Endothelial cell of umbilical vein (primary cell): ENCODE measurements around the gene GLYATL2. TPM values are rescaled to one million over a fixed set of nuclear protein-coding genes. Genes with fewer than 3 reads are reported as not detected.

ENCODE experiments used
- BruUV-seq: library from RNA; stranded (reverse); fragments of 400-500 nt; replicated peaks from 2 replicates; lab custom pipeline; 2021; lab: Mats Ljungman, UMichigan
- CTCF ChIA-PET: fragments of 300-600, 350-600 bp; sonication (Branson Sonifier 250); formaldehyde crosslinking; loops from one replicate; lab custom pipeline; 2021; ENCODE audit warnings: antibody characterized with exemption, inconsistent platforms; lab: Charles Lee
- POLR2A ChIA-PET: fragments of 300-600, 350-600 bp; sonication (Branson Sonifier 250); formaldehyde crosslinking; loops from one replicate; lab custom pipeline; 2021; ENCODE audit warnings: antibody characterized with exemption, inconsistent platforms; lab: Charles Lee
- DNase-seq: peaks from one replicate; pipeline ENCODE4 v3.0.0-alpha.2; 2011; ENCODE audit warnings: low read depth, low spot score
- FAIRE-seq: peaks from 2 replicates; lab custom pipeline; 2011; peaks lifted over from hg19 to GRCh38; lab: Jason Lieb, UNC
- H2AFZ ChIP-seq: 2 replicates; pipeline ENCODE4 v1.6.0; 2012; ENCODE audit warnings: low read depth, low read length, control low read depth, inconsistent platforms
- H3K27ac ChIP-seq: 2 replicates; pipeline ENCODE4 v1.5.1; 2011; ENCODE audit warnings: low read depth, mild to moderate bottlenecking, control low read depth, low read length, moderate library complexity; ENCODE audit not compliant: insufficient read depth
- H3K27me3 ChIP-seq, 2 experiments: 2 replicates each; pipeline versions ENCODE4 v1.6.0 to v1.6.1; 2011; ENCODE audit warnings: low read length in 2 of 2, mixed read lengths in 1 of 2; ENCODE audit not compliant: control insufficient read depth in 2 of 2, insufficient read depth in 2 of 2
- H3K36me3 ChIP-seq, 2 experiments: 2 replicates in 1 of 2; 3 replicates in 1 of 2; pipeline ENCODE4 v1.5.1; 2011; ENCODE audit warnings: low read length in 2 of 2, mild to moderate bottlenecking in 1 of 2, moderate library complexity in 1 of 2; ENCODE audit not compliant: control insufficient read depth in 2 of 2, insufficient read depth in 2 of 2; ENCODE audit errors: extremely low read depth in 1 of 2
- H3K4me1 ChIP-seq: 3 replicates; pipeline ENCODE4 v1.5.1; 2011; ENCODE audit warnings: mild to moderate bottlenecking, low read length; ENCODE audit not compliant: control insufficient read depth, insufficient read depth; ENCODE audit errors: extremely low read depth
- H3K4me2 ChIP-seq: 2 replicates; pipeline ENCODE4 v1.6.1; 2011; ENCODE audit warnings: low read length, control low read depth, mixed read lengths; ENCODE audit not compliant: insufficient read depth
- H3K4me3 ChIP-seq, 3 experiments: fragments of 200-600 bp in 1 of 3; sonication (generic), shearing (Covaris generic) in 1 of 3; replicated peaks in 1 of 3; 2 replicates each; pipeline ENCODE4 v1.5.1; 2011 to 2016; ENCODE audit warnings: control low read depth in 3 of 3, low read length in 3 of 3, mild to moderate bottlenecking in 2 of 3, inconsistent platforms in 1 of 3, low read depth in 1 of 3, moderate library complexity in 1 of 3; ENCODE audit not compliant: insufficient read depth in 1 of 3
- H3K79me2 ChIP-seq: 2 replicates; pipeline ENCODE4 v1.6.0; 2012; ENCODE audit warnings: low read length, inconsistent platforms; ENCODE audit not compliant: control insufficient read depth, insufficient read depth
- H3K9ac ChIP-seq: replicated peaks from 2 replicates; pipeline ENCODE3; 2011; ENCODE audit warnings: low read length, control low read depth; ENCODE audit not compliant: insufficient read depth; ENCODE audit errors: extremely low read depth
- H3K9me1 ChIP-seq: replicated peaks from 3 replicates; pipeline ENCODE4 v1.6.0; 2011; ENCODE audit warnings: mild to moderate bottlenecking, low read length; ENCODE audit not compliant: control insufficient read depth, insufficient read depth; ENCODE audit errors: extremely low read depth
- H3K9me3 ChIP-seq: replicated peaks from 2 replicates; pipeline ENCODE4 v1.5.1; 2012; ENCODE audit warnings: low read length, inconsistent platforms; ENCODE audit not compliant: control insufficient read depth, insufficient read depth
- H4K20me1 ChIP-seq: replicated peaks from 2 replicates; pipeline ENCODE3; 2011; ENCODE audit warnings: mild to moderate bottlenecking, low read length; ENCODE audit not compliant: control insufficient read depth, insufficient read depth; ENCODE audit errors: extremely low read depth
- EZH2 ChIP-seq: IDR thresholded peaks from 2 replicates; pipeline ENCODE4 v1.6.1; 2012; ENCODE audit warnings: borderline replicate concordance, low read depth, mild to moderate bottlenecking, moderate library complexity, low read length, inconsistent platforms; ENCODE audit not compliant: severe bottlenecking
- FOS ChIP-seq: IDR thresholded peaks from 2 replicates; pipeline ENCODE4 v1.6.1; 2011; ENCODE audit warnings: mild to moderate bottlenecking, low read length, moderate library complexity, borderline replicate concordance; ENCODE audit not compliant: insufficient read depth
- GATA2 ChIP-seq: IDR thresholded peaks from 2 replicates; pipeline ENCODE4 v1.7.0; 2011; ENCODE audit warnings: low read depth, mild to moderate bottlenecking, moderate library complexity, mixed read lengths, low read length; ENCODE audit not compliant: insufficient read length, insufficient read depth
- JUN ChIP-seq: IDR thresholded peaks from 2 replicates; pipeline ENCODE4 v1.6.1; 2011; ENCODE audit warnings: borderline replicate concordance, low read depth; ENCODE audit not compliant: insufficient read length, insufficient read depth
- MYC ChIP-seq: IDR thresholded peaks from one replicate; pipeline ENCODE4 v1.6.1; 2011; ENCODE audit warnings: mild to moderate bottlenecking, low read depth, low read length
- POLR2A ChIP-seq: IDR thresholded peaks from 2 replicates; pipeline ENCODE4 v1.6.1; 2012; ENCODE audit warnings: low read depth, mild to moderate bottlenecking, control low read depth, low read length
- POLR2AphosphoS5 ChIP-seq: IDR thresholded peaks from 2 replicates; pipeline ENCODE4 v1.6.1; 2012; ENCODE audit warnings: low read depth, mild to moderate bottlenecking, control low read depth, low read length, moderate library complexity; ENCODE audit not compliant: insufficient read depth
- dilution Hi-C: fragments of 300-500 bp; cut with MboI; formaldehyde crosslinking; loops from one replicate; pipeline ENCODE4 v1.15.0; 2019; ENCODE audit warnings: low sequenced_read_pairs; ENCODE audit not compliant: extremely low pct_ligation_motif_present
- intact Hi-C: fragments of 100-400 bp; cut with micrococcal nuclease; formaldehyde crosslinking; loops from one replicate; pipeline ENCODE4 v1.10.0; 2022
- polyA plus RNA-seq, 4 experiments: library from polyadenylated mRNA; depleted of rRNA in 3 of 4; stranded (reverse) in 3 of 4; unstranded in 1 of 4; fragments of >200 nt; gene quantifications; 2 replicates each; pipeline versions ENCODE4 v1.2.1 to v1.2.3, GENCODE V29; 2011 to 2012; ENCODE audit warnings: missing spikeins in 1 of 4
- total RNA-seq: library from RNA; stranded (reverse); gene quantifications from 2 replicates; pipeline ENCODE4 v1.2.3, GENCODE V29; 2021
- TF ChIP-seq, protein P1 (sequence below), 2 donors: IDR thresholded peaks; 1 replicate in 1 of 2; 2 replicates in 1 of 2; pipeline ENCODE4 v1.5.1; 2011; ENCODE audit warnings: low read length in 2 of 2, mild to moderate bottlenecking in 2 of 2, moderate library complexity in 2 of 2, control low read depth in 1 of 2, inconsistent platforms in 1 of 2, low read depth in 1 of 2; ENCODE audit not compliant: insufficient read depth in 1 of 2; ENCODE audit errors: extremely low read depth in 1 of 2
- TF ChIP-seq, protein P2 (sequence below): IDR thresholded peaks from 2 replicates; pipeline ENCODE4 v1.6.1; 2011; ENCODE audit not compliant: insufficient read depth, insufficient read length

GLYATL2 gene
- total and polyA plus RNA-seq, 2 donors (not counting 3 experiments of a cell fraction or from before 2014, with no cell fraction given) = not detected

DNA sequence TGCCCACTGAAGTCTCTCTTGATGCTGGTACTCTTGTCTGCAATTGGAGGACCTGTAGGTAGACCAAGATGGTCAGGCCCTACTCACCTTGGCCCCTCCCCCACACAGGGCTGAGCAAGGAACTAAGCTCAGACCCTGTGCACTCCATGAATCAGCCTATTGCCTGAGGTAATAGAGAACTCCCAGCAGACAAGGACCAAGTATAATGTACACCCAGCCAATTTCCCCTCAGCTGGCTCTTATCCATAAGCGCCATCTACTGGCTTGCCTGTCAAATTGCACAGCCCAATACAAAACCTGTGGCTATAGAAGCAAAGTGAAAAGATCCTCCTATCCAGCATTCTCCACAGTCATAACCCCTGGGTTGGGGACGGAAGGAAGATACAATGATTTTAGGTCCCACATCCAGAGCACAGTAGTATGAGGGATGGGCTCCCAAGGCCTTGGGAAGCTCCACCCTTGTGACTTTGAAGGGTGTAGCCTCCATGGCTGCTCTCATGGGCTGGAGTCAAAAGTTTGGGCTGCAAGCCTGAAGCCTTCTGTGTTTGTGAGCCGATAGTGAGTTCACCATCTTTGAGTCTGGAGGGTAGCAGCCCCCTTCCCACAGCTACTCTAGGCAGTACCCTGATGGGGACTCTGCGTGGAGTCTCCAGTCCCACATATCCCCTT is 56.0 kb downstream of the GLYATL2 start:
- no peaks in the 10 kb centered on the region for H3K9me3 ChIP-seq
- H3K4me3 ChIP-seq = no peak overlapping the region
- no peak overlapping the region for H3K27ac ChIP-seq
- H3K4me2 ChIP-seq = no peak overlapping the region
- peak; percentile 63 for FAIRE-seq
- POLR2A ChIA-PET = no interaction called here
- no peaks in the 10 kb centered on the region for H3K36me3 ChIP-seq
- H4K20me1 ChIP-seq = no peaks in the 10 kb centered on the region
- CTCF ChIA-PET = interaction anchor here (0.7 to 2.2 kb wide), 9 partner anchors 9 to 370 kb away, joined by 3 to 11 read pairs (median 4); no protein-coding TSS in a partner anchor
- no TSS peak for BruUV-seq
- H3K4me1 ChIP-seq = no peaks in the 10 kb centered on the region
- H2AFZ ChIP-seq = no peak overlapping the region
- H3K27me3 ChIP-seq = no peaks in the 10 kb centered on the region
- peak; percentile 42 for DNase-seq
- H3K79me2 ChIP-seq = no peaks in the 10 kb centered on the region
- intact Hi-C loops = loop anchor here (1.0 to 2.0 kb wide), 2 partner anchors 134 to 220 kb away; no protein-coding TSS in a partner anchor
- H3K9me1 ChIP-seq = no peaks in the 10 kb centered on the region
- TF ChIP-seq POLR2AphosphoS5 = no peak
- TF ChIP-seq, protein P1, sequence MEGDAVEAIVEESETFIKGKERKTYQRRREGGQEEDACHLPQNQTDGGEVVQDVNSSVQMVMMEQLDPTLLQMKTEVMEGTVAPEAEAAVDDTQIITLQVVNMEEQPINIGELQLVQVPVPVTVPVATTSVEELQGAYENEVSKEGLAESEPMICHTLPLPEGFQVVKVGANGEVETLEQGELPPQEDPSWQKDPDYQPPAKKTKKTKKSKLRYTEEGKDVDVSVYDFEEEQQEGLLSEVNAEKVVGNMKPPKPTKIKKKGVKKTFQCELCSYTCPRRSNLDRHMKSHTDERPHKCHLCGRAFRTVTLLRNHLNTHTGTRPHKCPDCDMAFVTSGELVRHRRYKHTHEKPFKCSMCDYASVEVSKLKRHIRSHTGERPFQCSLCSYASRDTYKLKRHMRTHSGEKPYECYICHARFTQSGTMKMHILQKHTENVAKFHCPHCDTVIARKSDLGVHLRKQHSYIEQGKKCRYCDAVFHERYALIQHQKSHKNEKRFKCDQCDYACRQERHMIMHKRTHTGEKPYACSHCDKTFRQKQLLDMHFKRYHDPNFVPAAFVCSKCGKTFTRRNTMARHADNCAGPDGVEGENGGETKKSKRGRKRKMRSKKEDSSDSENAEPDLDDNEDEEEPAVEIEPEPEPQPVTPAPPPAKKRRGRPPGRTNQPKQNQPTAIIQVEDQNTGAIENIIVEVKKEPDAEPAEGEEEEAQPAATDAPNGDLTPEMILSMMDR (IDR thresholded peaks at IDR 0.05; ENCODE audit: extremely low read depth in 1 of 2, insufficient read depth in 1 of 2, low read depth in 1 of 2, low read length in 2 of 2) = peak; percentile 72 to 80
- dilution Hi-C loops = no loop called here
- no peak overlapping the region for H3K9ac ChIP-seq

DNA sequence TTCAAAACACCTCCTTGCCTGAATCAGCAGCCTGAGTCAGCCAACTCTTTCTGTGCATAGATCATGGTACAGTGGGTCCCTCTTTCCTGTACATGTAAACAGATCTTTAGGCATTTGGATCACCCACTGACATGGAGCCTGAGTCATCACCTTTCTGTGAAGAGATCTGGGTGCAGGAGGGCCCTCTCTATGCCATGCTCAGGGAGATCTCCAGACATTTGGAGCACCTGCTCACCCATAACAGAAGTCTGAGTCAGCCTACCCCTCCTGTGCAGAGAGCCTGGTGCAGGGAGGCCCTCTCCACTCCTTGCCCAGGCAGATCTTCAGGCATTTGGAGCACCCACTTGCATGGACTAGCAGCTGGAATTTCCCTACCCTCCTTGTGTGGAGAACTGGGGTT is 56.6 kb downstream of the GLYATL2 start:
- H4K20me1 ChIP-seq = no peaks in the 10 kb centered on the region
- H3K27me3 ChIP-seq = no peaks in the 10 kb centered on the region
- H3K9ac ChIP-seq = no peak overlapping the region
- H3K79me2 ChIP-seq = no peaks in the 10 kb centered on the region
- no peaks in the 10 kb centered on the region for H3K36me3 ChIP-seq
- dilution Hi-C loops = no loop called here
- POLR2A ChIA-PET = no interaction called here
- H3K27ac ChIP-seq = no peak overlapping the region
- TF ChIP-seq, protein P1 (IDR thresholded peaks at IDR 0.05; ENCODE audit: extremely low read depth in 1 of 2, insufficient read depth in 1 of 2, low read depth in 1 of 2, low read length in 2 of 2) = no peak
- TF ChIP-seq EZH2 = no peak
- TF ChIP-seq POLR2AphosphoS5 = no peak
- TF ChIP-seq FOS = no peak
- TF ChIP-seq POLR2A = no peak
- no peak for TF ChIP-seq GATA2
- no peak for TF ChIP-seq JUN
- TF ChIP-seq, protein P2, sequence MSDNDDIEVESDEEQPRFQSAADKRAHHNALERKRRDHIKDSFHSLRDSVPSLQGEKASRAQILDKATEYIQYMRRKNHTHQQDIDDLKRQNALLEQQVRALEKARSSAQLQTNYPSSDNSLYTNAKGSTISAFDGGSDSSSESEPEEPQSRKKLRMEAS = no peak
- no peak for TF ChIP-seq MYC
- no peaks in the 10 kb centered on the region for H3K4me1 ChIP-seq
- intact Hi-C loops = loop anchor here (1.0 to 2.0 kb wide), 2 partner anchors 134 to 219 kb away; no protein-coding TSS in a partner anchor
- no peaks in the 10 kb centered on the region for H3K9me3 ChIP-seq
- DNase-seq = no peak
- no peaks in the 10 kb centered on the region for H3K9me1 ChIP-seq
- H3K4me3 ChIP-seq = no peak overlapping the region
- no peak for FAIRE-seq
- no peak overlapping the region for H2AFZ ChIP-seq
- BruUV-seq = no TSS peak
- CTCF ChIA-PET = interaction anchor here (0.7 to 2.2 kb wide), 9 partner anchors 10 to 370 kb away, joined by 3 to 11 read pairs (median 4); no protein-coding TSS in a partner anchor
- no peak overlapping the region for H3K4me2 ChIP-seq
